ENCODE data around the gene NPL.

NPL gene

DNA sequence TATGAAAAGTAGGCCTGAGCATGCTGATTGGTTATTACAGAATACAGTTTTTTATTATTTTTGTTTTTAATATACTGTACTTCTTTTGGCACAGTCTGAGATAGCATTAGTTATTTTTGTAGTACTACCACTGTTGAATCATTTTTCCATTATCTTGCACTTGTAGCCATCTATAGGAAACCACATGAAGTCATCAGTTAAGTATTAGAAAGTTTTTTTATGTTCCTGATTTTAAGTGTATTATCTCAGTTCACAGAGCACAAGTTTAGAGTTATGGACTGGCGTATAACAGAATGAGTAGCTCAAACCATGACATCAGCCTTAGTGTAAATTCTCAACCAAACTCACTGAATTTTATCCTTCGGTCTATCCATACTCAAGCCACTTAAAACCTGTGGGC, 72.4 kb downstream of the NPL start:
- no peak overlapping the region for H3K4me3 ChIP-seq (ENCODE audit: low read depth, low read length)

DNA sequence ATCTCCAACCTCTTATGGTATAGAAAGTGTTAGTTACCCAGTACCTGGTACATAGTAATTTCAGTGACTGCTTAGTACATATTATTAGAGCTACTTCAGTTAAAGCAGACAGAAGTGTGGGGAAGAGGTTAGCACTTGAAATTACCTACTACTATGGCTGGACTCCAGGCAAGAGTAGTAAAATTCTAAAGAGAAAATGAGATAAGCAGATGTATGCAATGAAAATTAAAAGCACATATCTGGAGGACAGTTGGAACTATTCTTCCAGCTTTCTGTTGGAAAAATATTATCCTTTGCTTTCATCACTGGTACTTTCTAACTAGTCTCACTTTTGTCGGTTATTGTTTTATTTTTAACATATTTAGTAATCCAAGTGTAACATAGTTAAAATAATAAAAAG, 73.3 kb downstream of the NPL start:
- no peak overlapping the region for H3K4me3 ChIP-seq (ENCODE audit: low read depth, low read length)

DNA sequence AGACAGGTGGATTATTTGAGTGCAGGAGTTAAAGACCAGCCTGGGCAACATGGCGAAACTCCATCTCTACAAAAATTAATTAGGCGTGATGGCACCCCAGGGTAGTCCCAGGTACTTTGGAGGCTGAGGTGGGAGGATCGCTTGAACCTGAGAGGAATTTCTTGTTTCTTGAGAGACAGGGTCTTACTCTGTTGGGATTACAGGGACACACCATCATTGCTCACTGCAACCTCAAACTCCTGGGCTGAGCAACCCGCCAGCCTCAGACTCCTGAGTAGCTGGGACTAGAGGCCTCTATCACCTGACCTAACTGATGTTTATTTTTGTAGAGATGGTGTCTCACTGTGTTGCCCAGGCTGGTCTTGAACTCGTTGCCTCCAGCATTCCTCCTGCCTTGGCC, 74.4 kb downstream of the NPL start:
- H3K4me3 ChIP-seq (ENCODE audit: low read depth, low read length) = no peak overlapping the region

DNA sequence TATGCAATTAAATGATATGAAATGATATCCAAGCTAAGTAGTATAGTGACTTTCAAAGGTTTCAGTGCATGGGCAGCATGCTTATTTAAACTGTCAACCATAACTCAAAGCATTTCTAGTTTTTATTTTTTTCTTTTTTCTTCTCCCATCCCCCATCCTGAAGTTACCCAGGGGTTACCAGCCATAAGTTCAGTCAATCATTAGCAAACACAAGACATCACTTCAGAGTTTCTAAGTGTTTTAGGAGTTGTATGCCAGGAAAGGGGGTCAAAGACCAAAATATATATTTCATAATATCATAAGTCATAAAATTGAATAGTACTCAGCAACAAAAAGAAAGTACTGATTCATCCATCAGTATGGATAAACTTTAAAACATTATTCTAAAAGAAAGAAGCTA, 78.3 kb downstream of the NPL start:
- H3K4me3 ChIP-seq (ENCODE audit: low read depth, low read length) = no peak overlapping the region

DNA sequence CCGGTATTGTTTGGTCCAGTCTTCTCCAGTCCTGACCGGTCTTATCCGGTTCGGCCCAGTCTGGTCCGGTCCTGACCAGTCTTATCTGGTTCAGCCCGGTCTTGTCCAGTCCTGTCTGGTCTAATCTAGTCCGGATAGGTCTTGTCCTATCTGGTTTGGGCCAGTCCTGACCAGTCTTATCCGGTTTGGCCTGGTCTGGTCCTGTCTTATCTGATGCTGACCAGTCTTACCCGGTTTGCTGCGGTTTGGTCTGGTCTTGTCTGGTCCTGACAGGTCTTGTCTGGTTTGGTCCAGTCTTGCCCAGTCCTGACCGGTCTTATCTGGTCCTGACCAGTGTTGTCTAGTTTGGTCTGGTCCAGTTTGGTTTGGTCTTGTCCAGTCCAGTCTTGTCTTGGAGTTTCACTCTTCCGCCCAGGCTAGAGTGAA, 79.7 kb downstream of the NPL start:
- no peak overlapping the region for H3K4me3 ChIP-seq (ENCODE audit: low read depth, low read length)

DNA sequence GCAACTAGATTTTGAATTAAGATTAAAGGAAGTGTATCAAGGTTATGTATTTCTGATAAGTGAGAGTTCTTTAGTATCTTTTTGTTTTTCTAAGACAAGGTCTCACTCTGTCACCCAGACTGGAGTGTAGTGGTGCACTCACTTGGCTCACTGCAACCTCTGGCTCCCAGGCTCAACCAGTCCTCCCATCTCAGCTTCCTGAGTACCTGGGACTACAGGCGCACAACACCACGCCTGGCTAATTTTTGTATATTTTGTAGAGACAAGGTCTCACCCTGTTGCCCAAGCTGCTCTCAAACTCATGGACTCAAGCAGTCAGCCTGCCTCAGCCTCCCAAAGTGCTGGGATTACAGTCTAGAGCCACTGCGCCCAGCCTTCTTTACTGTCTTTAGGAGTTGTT, 83.3 kb downstream of the NPL start:
- H3K4me3 ChIP-seq (ENCODE audit: low read depth, low read length) = no peak overlapping the region

DNA sequence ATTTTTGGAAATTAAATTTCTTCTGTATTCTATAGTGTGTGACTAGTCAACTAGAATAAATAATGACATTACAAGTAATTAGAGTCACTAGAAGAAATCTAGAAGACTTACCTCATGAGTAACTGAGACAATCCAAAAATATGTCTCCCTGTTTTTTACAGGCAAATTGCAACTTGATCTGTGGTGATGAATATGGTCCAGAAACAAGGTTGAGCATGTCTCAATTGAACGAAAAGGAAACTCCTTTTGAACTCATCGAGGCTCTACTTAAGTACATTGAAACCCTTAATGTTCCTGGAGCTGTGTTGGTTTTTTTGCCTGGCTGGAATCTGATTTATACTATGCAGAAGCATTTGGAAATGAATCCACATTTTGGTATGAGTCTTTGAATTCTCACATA, 86.3 kb downstream of the NPL start:
- no peak overlapping the region for H3K4me3 ChIP-seq (ENCODE audit: low read depth, low read length)

DNA sequence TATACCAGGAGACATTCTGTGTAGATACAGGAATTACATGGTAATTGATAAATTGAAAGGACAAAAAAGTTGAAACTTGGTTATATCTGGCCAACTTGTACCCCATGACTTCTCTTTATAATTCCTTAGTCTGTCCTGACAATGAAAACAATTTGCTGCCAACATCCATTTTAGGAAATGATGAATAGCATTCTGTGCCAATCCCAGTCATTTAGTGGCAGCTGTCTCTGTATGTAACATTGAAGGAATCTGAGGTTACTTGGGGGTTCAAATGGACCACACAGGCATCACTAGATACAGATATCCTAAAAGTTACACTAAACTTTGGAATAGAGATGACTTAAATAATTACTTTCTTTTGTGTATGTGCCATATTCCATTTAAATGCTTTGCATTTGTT, 87.8 kb downstream of the NPL start:
- no peak overlapping the region for H3K4me3 ChIP-seq (ENCODE audit: low read depth, low read length)

DNA sequence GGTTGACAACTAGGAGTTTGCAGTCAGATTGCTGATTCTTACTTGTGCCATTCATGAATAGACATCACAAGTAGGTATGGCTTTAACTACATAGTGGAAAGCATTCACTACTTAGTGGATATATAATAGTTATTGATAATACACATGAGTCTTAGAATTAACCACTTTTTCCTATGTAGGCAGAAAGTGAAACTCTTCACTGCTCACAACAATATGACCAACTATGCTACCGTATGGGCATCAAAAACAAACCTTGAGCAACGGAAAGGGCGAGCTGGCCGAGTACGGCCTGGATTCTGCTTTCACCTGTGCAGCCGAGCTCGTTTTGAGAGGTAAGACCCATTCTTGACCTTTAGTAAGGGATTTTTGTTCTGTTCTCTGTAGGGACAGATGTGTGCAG, 88.3 kb downstream of the NPL start:
- no peak overlapping the region for H3K4me3 ChIP-seq (ENCODE audit: low read depth, low read length)
